ENCODE results near the gene ARID1A. TPM values are rescaled to one million over a fixed set of nuclear protein-coding genes. Genes with fewer than 3 reads are reported as not detected.

ARID1A gene
- total and polyA plus RNA-seq, 9 of the 15 experiments (the other 6 are each of a cell fraction or from before 2014, with no cell fraction given): 8.3 to 88.3 (median 22.5) TPM

- TF ChIP-seq ZMIZ1 (IDR thresholded peaks at IDR 0.05; ENCODE audit: low read depth in 2 of 2, low read length in 2 of 2): peak in 1 of 2 experiments; percentile 50; a peak in 1 of 4 replicates
- peak in 1 of 2 experiments; percentile 32 for TF ChIP-seq E2F6 (IDR thresholded peaks at IDR 0.05; ENCODE audit: borderline replicate concordance in 1 of 2, extremely low read depth in 1 of 2, insufficient read depth in 1 of 2, insufficient read length in 1 of 2, low read depth in 1 of 2, low read length in 1 of 2, poor library complexity in 1 of 2, severe bottlenecking in 1 of 2)
- no peak for TF ChIP-seq CHD2 (IDR thresholded peaks at IDR 0.05; ENCODE audit: low read depth, low read length)
- no peak for TF ChIP-seq NCOA6 (IDR thresholded peaks at IDR 0.05)
- TF ChIP-seq SMAD4 (CRISPR knock-in tag; conservative IDR thresholded peaks at IDR 0.05): no peak
- TF ChIP-seq BMI1 (IDR thresholded peaks at IDR 0.05; ENCODE audit: low read length): no peak
- TF ChIP-seq PRMT5 (CRISPR knock-in tag; IDR thresholded peaks at IDR 0.05): no peak
- no peak for TF ChIP-seq NR4A1 (CRISPR knock-in tag; IDR thresholded peaks at IDR 0.05)
- no peak for TF ChIP-seq NR4A1 (tag; IDR thresholded peaks at IDR 0.05)
- TF ChIP-seq YY1 (IDR thresholded peaks at IDR 0.05; ENCODE audit: borderline replicate concordance in 1 of 3, control insufficient read depth in 1 of 3, extremely low read depth in 1 of 3, insufficient read depth in 3 of 3, insufficient read length in 1 of 3, insufficient replicate concordance in 2 of 3, low read depth in 1 of 3, low read length in 2 of 3): peak in 1 of 3 experiments; percentile 36
- peak in 1 of 2 experiments; percentile 79; a peak in 2 of 4 replicates for TF ChIP-seq ARNT (IDR thresholded peaks at IDR 0.05)
- peak; percentile 45 for TF ChIP-seq EP400 (IDR thresholded peaks at IDR 0.05)
- no peak for TF ChIP-seq ZNF766 (CRISPR knock-in tag; conservative IDR thresholded peaks at IDR 0.05)
- TF ChIP-seq RBM15 (IDR thresholded peaks at IDR 0.05; ENCODE audit: insufficient read depth, low read length): no peak
- TF ChIP-seq MYNN (IDR thresholded peaks at IDR 0.05): peak; percentile 81; the same call in 1 of the 2 replicates
- no peak for TF ChIP-seq MYNN (CRISPR knock-in tag; IDR thresholded peaks at IDR 0.05)
- no peak for TF ChIP-seq ZNF699 (CRISPR knock-in tag; IDR thresholded peaks at IDR 0.05; ENCODE audit: insufficient replicate concordance)
- no peak for TF ChIP-seq CEBPZ (IDR thresholded peaks at IDR 0.05; ENCODE audit: borderline replicate concordance, low read depth, low read length)
Observed at GRCh38 chr1:26677306-26678115, 18.3 kb upstream of the ARID1A start (continued).

All from K562 (cell line).